Activated naive CD8-positive, alpha-beta T cell (primary cell): ENCODE results near the gene NOTCH1.

ENCODE experiments used
- H3K27ac Mint-ChIP-seq: one replicate; pipeline ENCODE4 v1.8.0; 2021; ENCODE audit warnings: mixed read lengths
- H3K27me3 Mint-ChIP-seq: one replicate; pipeline ENCODE4 v1.8.0; 2021; ENCODE audit warnings: mixed read lengths
- H3K36me3 Mint-ChIP-seq: one replicate; pipeline ENCODE4 v1.8.0; 2021; ENCODE audit warnings: mixed read lengths
- H3K4me1 Mint-ChIP-seq: one replicate; pipeline ENCODE4 v1.8.0; 2021; ENCODE audit warnings: low read depth, mixed read lengths
- H3K4me3 Mint-ChIP-seq: one replicate; pipeline ENCODE4 v1.8.0; 2021; ENCODE audit warnings: mild to moderate bottlenecking, mixed read lengths
- H3K9me3 Mint-ChIP-seq: one replicate; pipeline ENCODE4 v1.8.0; 2021; ENCODE audit warnings: low read depth, mixed read lengths

NOTCH1 gene

GRCh38 chr9:136515276-136515675 is 30.6 kb downstream of the NOTCH1 start:
- no peak overlapping the region for H3K4me3 Mint-ChIP-seq
- no peaks in the 10 kb centered on the region for H3K36me3 Mint-ChIP-seq
- no peaks in the 10 kb centered on the region for H3K4me1 Mint-ChIP-seq
- no peak overlapping the region for H3K27ac Mint-ChIP-seq
- H3K27me3 Mint-ChIP-seq: no peaks in the 10 kb centered on the region
- H3K9me3 Mint-ChIP-seq: no peaks in the 10 kb centered on the region

GRCh38 chr9:136514022-136514714 is 31.7 kb downstream of the NOTCH1 start:
- Mint-ChIP-seq H3K4me3 (no peak overlapping the region), H3K4me1 (no peaks in the 10 kb centered on the region), H3K9me3 (no peaks in the 10 kb centered on the region), H3K36me3 (no peaks in the 10 kb centered on the region), H3K27ac (no peak overlapping the region), H3K27me3 (no peaks in the 10 kb centered on the region)

DNA sequence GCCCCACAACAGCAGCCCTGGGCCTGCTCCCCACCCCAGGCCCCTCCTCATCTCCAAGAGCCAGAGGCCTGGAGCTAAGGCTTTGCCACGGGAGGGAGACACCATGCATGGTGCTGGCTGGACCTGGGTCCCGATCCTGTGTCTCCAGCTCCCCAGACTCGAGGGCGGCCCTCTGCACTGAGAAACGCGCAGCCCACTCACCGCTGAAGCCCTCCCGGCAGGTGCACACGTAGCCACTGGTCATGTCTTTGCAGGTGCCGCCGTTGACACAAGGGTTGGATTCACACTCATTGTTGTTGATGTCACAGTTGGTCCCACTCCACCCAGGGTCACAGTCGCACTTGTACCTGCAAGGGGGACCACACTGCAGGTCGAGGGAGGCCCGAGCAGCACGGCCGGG is 32.7 kb downstream of the NOTCH1 start:
- H3K27me3 Mint-ChIP-seq: no peaks in the 10 kb centered on the region
- no peak overlapping the region for H3K27ac Mint-ChIP-seq
- H3K9me3 Mint-ChIP-seq: no peaks in the 10 kb centered on the region
- no peaks in the 10 kb centered on the region for H3K36me3 Mint-ChIP-seq
- no peaks in the 10 kb centered on the region for H3K4me1 Mint-ChIP-seq
- no peak overlapping the region for H3K4me3 Mint-ChIP-seq

- Mint-ChIP-seq H3K27ac (no peak overlapping the region), H3K9me3 (no peaks in the 10 kb centered on the region), H3K36me3 (no peaks in the 10 kb centered on the region), H3K27me3 (no peaks in the 10 kb centered on the region), H3K4me3 (no peak overlapping the region), H3K4me1 (no peaks in the 10 kb centered on the region)
Observed at GRCh38 chr9:136512651-136513071, 33.2 kb downstream of the NOTCH1 start.

GRCh38 chr9:136511670-136512592 is 33.9 kb downstream of the NOTCH1 start:
- Mint-ChIP-seq H3K4me1 (no peaks in the 10 kb centered on the region), H3K36me3 (no peaks in the 10 kb centered on the region), H3K9me3 (no peaks in the 10 kb centered on the region), H3K4me3 (no peak overlapping the region), H3K27ac (no peak overlapping the region), H3K27me3 (no peaks in the 10 kb centered on the region)

DNA sequence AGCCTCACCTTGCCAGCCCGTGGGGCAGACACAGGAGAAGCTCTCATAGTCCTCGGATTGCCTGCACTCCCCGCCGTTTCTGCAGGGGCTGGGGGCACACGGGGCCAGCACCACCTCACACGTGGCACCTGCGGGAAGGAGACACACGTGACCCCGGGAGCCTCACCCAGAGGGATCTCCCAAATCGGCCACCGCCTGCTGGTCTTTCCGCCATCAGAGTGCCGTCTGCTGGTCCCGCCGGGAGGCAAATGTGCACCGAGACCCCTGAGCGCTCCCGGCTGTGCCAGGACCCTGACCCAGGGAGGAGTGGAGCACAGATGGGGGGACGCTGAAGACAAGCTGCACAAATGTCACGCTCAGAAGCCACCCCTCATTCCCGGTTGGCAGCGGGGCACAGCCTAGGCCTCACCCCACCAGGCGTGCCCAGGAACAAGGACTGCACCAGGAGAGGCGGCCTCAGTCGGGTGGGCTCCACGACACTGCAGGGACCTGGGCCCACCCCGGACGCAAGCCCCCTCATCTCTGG is 34.6 kb downstream of the NOTCH1 start:
- no peaks in the 10 kb centered on the region for H3K4me1 Mint-ChIP-seq
- H3K4me3 Mint-ChIP-seq: no peak overlapping the region
- no peak overlapping the region for H3K27ac Mint-ChIP-seq
- no peaks in the 10 kb centered on the region for H3K36me3 Mint-ChIP-seq
- H3K9me3 Mint-ChIP-seq: no peaks in the 10 kb centered on the region
- no peaks in the 10 kb centered on the region for H3K27me3 Mint-ChIP-seq

DNA sequence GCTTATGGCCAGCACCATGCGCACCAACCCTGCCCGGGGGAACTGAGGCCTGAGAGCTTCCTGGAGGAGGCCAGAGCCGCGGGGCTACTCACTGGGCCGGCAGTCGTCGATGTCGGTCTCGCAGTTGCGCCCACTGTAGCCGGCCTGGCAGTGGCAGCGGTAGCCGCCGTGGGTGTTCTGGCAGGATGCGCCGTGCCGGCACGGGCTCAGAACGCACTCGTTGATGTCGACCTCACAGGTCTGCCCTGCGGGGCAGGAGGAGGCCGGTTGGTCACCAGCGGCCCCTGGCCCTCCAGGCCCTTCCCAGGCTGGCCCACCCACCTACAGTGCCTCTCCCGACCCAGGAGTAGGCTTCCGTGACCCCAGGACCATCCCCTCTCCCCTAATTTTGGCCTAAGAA is 35.3 kb downstream of the NOTCH1 start:
- no peak overlapping the region for H3K27ac Mint-ChIP-seq
- no peaks in the 10 kb centered on the region for H3K36me3 Mint-ChIP-seq
- H3K27me3 Mint-ChIP-seq: no peaks in the 10 kb centered on the region
- H3K4me3 Mint-ChIP-seq: no peak overlapping the region
- no peaks in the 10 kb centered on the region for H3K9me3 Mint-ChIP-seq
- no peaks in the 10 kb centered on the region for H3K4me1 Mint-ChIP-seq

- Mint-ChIP-seq H3K27ac (no peak overlapping the region), H3K27me3 (no peaks in the 10 kb centered on the region), H3K4me1 (no peaks in the 10 kb centered on the region), H3K4me3 (no peak overlapping the region), H3K9me3 (no peaks in the 10 kb centered on the region), H3K36me3 (no peaks in the 10 kb centered on the region)
Observed at GRCh38 chr9:136509549-136509948, 36.3 kb downstream of the NOTCH1 start.

DNA sequence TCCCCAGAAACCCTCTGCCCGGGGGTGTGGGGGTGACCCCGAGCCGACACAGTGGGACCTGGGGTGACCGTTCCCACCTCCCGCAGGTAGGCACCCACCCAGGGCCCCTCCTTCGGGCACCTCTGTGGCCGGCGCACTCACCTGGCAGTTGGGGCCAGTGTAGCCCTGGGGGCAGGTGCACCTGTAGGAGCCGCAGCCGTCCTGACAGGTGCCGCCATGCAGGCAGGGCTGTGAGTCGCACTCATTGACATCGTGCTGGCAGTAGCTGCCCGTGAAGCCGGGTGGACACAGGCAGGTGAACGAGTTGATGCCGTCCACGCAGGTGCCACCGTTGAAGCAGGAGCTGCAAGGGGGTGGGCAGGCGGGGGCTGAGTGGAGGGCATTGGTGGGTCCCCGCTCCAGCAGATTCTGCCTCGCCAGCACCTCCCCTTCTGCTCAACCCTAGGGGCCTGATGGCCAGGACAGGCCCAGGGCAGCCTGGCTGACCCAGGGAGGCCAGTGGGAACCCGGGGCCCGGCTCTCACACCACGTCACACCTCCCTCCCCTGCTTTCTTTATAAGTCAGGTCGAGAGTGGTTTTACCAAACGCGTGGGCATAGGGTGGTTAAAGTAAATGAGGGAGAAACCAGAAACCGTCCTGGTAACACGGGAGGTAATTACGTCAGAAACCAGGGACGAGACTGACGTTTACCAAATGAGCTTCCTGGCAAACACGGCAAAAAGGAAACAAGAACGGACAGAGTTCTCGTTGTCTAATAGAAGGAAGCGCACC is 36.9 kb downstream of the NOTCH1 start:
- Mint-ChIP-seq H3K4me1 (no peaks in the 10 kb centered on the region), H3K36me3 (no peaks in the 10 kb centered on the region), H3K4me3 (no peak overlapping the region), H3K9me3 (no peaks in the 10 kb centered on the region), H3K27ac (no peak overlapping the region), H3K27me3 (no peaks in the 10 kb centered on the region)

- no peaks in the 10 kb centered on the region for H3K4me1 Mint-ChIP-seq
- H3K4me3 Mint-ChIP-seq: no peak overlapping the region
- H3K36me3 Mint-ChIP-seq: no peaks in the 10 kb centered on the region
- no peaks in the 10 kb centered on the region for H3K27me3 Mint-ChIP-seq
- no peak overlapping the region for H3K27ac Mint-ChIP-seq
- no peaks in the 10 kb centered on the region for H3K9me3 Mint-ChIP-seq
Observed at GRCh38 chr9:136507992-136508375, 37.9 kb downstream of the NOTCH1 start.

GRCh38 chr9:136507221-136507991 is 38.4 kb downstream of the NOTCH1 start:
- Mint-ChIP-seq H3K4me3 (no peak overlapping the region), H3K27ac (no peak overlapping the region), H3K4me1 (no peaks in the 10 kb centered on the region), H3K27me3 (no peaks in the 10 kb centered on the region), H3K36me3 (no peaks in the 10 kb centered on the region), H3K9me3 (no peaks in the 10 kb centered on the region)

DNA sequence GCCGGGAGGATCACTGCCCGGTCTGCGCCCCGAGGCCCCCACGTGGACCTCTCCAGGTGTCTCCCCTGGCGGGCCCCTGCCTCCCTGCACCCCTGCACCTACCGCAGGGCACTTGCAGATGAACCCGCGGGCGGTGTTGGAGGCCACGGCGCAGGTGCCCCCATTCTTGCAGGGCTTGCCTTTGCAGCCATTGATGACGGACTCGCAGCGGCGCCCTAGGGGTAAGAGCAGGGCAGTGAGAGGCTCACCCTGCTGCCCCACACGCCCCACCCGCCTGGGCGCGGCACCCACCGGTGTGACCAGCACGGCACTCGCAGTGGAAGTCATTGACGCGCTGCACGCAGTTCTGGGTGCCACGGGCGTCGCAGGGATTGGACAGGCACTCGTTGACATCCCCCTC is 39.4 kb downstream of the NOTCH1 start:
- no peaks in the 10 kb centered on the region for H3K9me3 Mint-ChIP-seq
- no peak overlapping the region for H3K4me3 Mint-ChIP-seq
- H3K27me3 Mint-ChIP-seq: no peaks in the 10 kb centered on the region
- H3K36me3 Mint-ChIP-seq: no peaks in the 10 kb centered on the region
- no peaks in the 10 kb centered on the region for H3K4me1 Mint-ChIP-seq
- H3K27ac Mint-ChIP-seq: no peak overlapping the region

GRCh38 chr9:136505406-136506403 is 40.1 kb downstream of the NOTCH1 start:
- Mint-ChIP-seq H3K4me3 (no peak overlapping the region), H3K9me3 (no peaks in the 10 kb centered on the region), H3K4me1 (no peaks in the 10 kb centered on the region), H3K27me3 (no peaks in the 10 kb centered on the region), H3K36me3 (no peaks in the 10 kb centered on the region), H3K27ac (no peak overlapping the region)
